Loucy (cell line): ENCODE data around the gene SIPA1.

Experiments
- H2AFZ ChIP-seq: fragments of 200-600 bp; sonication (generic); 2 replicates; pipeline ENCODE4 v1.6.0; 2016; ENCODE audit warnings: antibody characterized with exemption, mild to moderate bottlenecking, low read length, moderate library complexity
- H3F3A ChIP-seq: fragments of 200-600 bp; 2 replicates; pipeline ENCODE4 v1.6.0; 2016; ENCODE audit warnings: antibody characterized with exemption, low read depth, mild to moderate bottlenecking
- H3K27me3 ChIP-seq: fragments of 200-600 bp; sonication (generic); 2 replicates; pipeline ENCODE4 v1.6.1; 2014; ENCODE audit warnings: low read length, mild to moderate bottlenecking; ENCODE audit not compliant: insufficient read depth, poor library complexity, severe bottlenecking
- H3K36me3 ChIP-seq: fragments of 200-600 bp; sonication (generic); 2 replicates; pipeline ENCODE4 v1.6.1; 2016; ENCODE audit warnings: low read length; ENCODE audit not compliant: insufficient read depth
- H3K4me1 ChIP-seq: fragments of 200-600 bp; sonication (generic); 2 replicates; pipeline ENCODE4 v1.5.1; 2014; ENCODE audit warnings: low read length, mild to moderate bottlenecking; ENCODE audit not compliant: insufficient read depth, poor library complexity, severe bottlenecking
- H3K4me2 ChIP-seq: fragments of 200-600 bp; sonication (generic); 2 replicates; pipeline ENCODE4 v1.6.0; 2014; ENCODE audit warnings: antibody characterized with exemption, low read length, low read depth, mild to moderate bottlenecking; ENCODE audit not compliant: poor library complexity, severe bottlenecking
- H3K4me3 ChIP-seq: fragments of 200-600 bp; sonication (generic); 2 replicates; pipeline ENCODE4 v1.5.1; 2014; ENCODE audit warnings: low read length, mild to moderate bottlenecking, mixed read lengths; ENCODE audit not compliant: poor library complexity, severe bottlenecking
- H3K79me2 ChIP-seq: fragments of 200-600 bp; sonication (generic); 2 replicates; pipeline ENCODE4 v1.6.1; 2014; ENCODE audit warnings: low read length; ENCODE audit not compliant: insufficient read depth
- H3K9ac ChIP-seq: fragments of 200-600 bp; sonication (generic); 2 replicates; pipeline ENCODE4 v1.6.0; 2014; ENCODE audit warnings: mild to moderate bottlenecking, low read depth, low read length, moderate library complexity; ENCODE audit not compliant: poor library complexity, severe bottlenecking
- H3K9me2 ChIP-seq: fragments of 200-600 bp; sonication (generic); replicated peaks from 2 replicates; pipeline ENCODE4 v1.6.1; 2016; ENCODE audit warnings: low read depth, low read length, mixed read lengths
- H3K9me3 ChIP-seq: fragments of 200-600 bp; sonication (generic); 2 replicates; pipeline ENCODE4 v1.6.1; 2014; ENCODE audit warnings: mild to moderate bottlenecking, antibody characterized with exemption, low read length, low read depth; ENCODE audit not compliant: insufficient read depth
- H4K20me1 ChIP-seq: fragments of 200-600 bp; sonication (generic); 2 replicates; pipeline ENCODE4 v1.6.0; 2014; ENCODE audit warnings: antibody characterized with exemption, low read length, mild to moderate bottlenecking; ENCODE audit not compliant: insufficient read depth, poor library complexity, severe bottlenecking
- EZH2phosphoT487 ChIP-seq: fragments of 200-600 bp; IDR thresholded peaks from 2 replicates; pipeline ENCODE4 v1.6.1; 2018; ENCODE audit warnings: antibody characterized with exemption, mild to moderate bottlenecking, moderate library complexity, borderline replicate concordance
- TF ChIP-seq, protein P1 (sequence below): fragments of 200-600 bp; sonication (generic); conservative IDR thresholded peaks from 2 replicates; pipeline ENCODE4 v1.5.1; 2014; ENCODE audit warnings: mild to moderate bottlenecking, antibody characterized with exemption, low read length

SIPA1 gene

DNA sequence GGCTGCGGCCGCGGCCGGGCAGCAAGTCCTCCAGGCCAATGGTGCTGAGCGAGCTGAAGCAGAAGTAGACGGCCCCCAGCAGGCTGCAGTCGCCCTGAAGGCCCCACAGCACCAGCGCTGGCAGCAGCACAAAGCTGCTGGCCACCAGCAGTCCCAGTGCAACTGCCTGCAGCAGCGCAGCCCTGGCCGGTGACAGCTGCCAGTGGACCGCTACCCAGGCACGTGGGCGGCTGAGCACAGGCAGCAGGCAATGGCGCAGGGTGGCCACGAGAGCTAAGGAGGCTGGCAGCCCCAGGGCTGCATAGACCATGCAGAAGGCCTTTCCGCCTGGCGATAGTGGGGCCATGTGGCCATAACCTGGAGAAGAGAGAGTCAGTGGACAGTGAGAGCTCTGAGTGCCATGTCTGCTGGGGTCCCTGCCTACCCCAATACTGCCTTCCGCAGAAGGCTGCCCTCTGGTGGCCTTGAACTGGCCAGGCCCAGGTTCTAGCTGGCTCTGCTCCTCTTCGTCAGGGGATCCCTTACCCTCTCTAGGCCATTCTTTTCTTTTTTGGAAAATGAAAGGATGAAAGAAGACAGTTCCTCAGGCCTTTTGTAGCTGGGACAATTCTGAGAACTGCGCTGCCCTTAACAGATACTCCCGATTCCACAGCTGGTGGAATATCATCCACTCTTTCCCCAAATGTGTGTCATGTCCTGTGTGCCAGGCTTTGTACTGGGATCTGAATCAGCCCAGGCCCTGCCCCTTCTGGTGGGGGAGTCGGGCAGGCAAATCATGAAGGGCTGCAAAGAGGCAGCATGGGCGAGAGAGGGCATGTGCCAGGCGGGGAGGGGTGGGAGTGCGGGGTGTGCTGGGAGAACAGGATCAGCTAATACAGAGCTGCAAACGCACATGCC, 44.1 kb upstream of the SIPA1 start:
- Histone ChIP-seq H3K79me2 (no peaks in the 10 kb centered on the region), H3K9ac (no peak overlapping the region), H3K36me3 (peaks cover 6% of the 10 kb centered on the region; the same call in 1 of the 2 replicates), H3K4me2 (no peak overlapping the region), H3K27me3 (no peaks in the 10 kb centered on the region), H3K9me3 (no peaks in the 10 kb centered on the region), H3K9me2 (no peaks in the 10 kb centered on the region), H3F3A (no peaks in the 10 kb centered on the region), H3K4me3 (no peak overlapping the region), H3K4me1 (peaks cover 10% of the 10 kb centered on the region), H2AFZ (no peak overlapping the region), H4K20me1 (peaks cover 2% of the 10 kb centered on the region)
- TF ChIP-seq, protein P1, sequence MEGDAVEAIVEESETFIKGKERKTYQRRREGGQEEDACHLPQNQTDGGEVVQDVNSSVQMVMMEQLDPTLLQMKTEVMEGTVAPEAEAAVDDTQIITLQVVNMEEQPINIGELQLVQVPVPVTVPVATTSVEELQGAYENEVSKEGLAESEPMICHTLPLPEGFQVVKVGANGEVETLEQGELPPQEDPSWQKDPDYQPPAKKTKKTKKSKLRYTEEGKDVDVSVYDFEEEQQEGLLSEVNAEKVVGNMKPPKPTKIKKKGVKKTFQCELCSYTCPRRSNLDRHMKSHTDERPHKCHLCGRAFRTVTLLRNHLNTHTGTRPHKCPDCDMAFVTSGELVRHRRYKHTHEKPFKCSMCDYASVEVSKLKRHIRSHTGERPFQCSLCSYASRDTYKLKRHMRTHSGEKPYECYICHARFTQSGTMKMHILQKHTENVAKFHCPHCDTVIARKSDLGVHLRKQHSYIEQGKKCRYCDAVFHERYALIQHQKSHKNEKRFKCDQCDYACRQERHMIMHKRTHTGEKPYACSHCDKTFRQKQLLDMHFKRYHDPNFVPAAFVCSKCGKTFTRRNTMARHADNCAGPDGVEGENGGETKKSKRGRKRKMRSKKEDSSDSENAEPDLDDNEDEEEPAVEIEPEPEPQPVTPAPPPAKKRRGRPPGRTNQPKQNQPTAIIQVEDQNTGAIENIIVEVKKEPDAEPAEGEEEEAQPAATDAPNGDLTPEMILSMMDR, result peak; percentile 73
- no peak for TF ChIP-seq EZH2phosphoT487

DNA sequence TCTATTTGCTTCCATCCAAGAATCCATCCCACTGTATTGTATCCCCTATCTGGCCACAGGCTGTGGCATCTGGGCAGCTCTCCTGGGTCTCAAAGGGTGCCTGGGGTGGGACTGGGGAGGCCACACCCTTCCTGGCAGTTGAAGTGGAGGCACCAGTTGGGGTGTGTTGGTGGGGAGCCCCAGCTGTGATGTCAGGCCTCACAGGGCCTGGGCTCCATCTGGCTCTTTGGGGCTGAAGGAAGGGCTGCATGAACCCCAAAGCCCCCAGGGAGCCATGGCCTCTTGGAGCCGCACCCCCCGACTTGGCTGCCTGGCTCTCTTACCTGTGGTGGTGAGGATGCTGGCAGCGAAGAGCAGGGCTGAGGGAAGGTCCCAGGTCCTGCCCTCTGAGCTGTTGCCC, 42.8 kb upstream of the SIPA1 start:
- H3K79me2 ChIP-seq, result no peaks in the 10 kb centered on the region
- no peaks in the 10 kb centered on the region for H3K27me3 ChIP-seq
- no peak overlapping the region for H3K9ac ChIP-seq
- peaks cover 6% of the 10 kb centered on the region; the same call in 1 of the 2 replicates for H3K36me3 ChIP-seq
- H3K4me2 ChIP-seq, result no peak overlapping the region
- H3K4me3 ChIP-seq, result no peak overlapping the region
- TF ChIP-seq, protein P1, result no peak
- no peak for TF ChIP-seq EZH2phosphoT487
- H4K20me1 ChIP-seq, result no peaks in the 10 kb centered on the region
- H3K9me3 ChIP-seq, result no peaks in the 10 kb centered on the region
- no peaks in the 10 kb centered on the region for H3K4me1 ChIP-seq
- H3K9me2 ChIP-seq, result no peaks in the 10 kb centered on the region
- no peak overlapping the region for H2AFZ ChIP-seq
- no peaks in the 10 kb centered on the region for H3F3A ChIP-seq

DNA sequence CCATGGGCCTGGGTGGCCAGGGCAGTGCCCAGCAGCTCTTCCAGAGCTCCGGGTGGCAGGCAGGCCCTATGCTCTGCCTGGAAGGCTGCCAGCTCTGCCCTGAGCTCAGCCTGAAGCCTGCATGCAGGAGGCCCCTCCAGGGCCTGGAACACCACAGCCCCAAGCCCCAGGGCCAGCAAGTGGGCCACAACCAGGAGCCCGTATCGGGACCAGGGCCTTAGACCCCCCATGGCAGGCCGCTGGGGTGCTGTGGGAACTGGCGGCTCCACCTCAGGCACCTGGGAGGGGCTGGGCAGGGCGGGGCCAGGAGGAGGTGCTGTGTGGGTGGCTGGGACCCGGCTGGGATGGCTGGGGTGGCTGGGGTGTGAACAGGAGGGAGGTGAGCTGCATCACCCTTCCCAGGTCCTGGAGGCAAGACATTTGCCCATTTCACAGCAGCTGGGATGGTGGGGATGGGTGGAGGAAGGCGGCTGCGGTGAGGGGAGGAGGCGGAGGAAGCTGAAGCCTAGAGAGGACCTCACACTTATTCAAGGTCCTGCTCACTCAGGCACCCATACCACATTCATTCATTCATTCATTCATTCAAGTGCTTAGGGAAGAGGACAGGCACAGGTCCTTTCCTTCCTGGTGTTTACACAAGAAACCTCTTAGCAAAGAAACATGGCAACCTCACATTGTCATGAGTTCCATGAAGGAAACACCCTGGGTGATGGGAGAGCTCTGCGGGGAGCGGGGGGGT, 42.2 kb upstream of the SIPA1 start, which contains the start of gene KCNK7:
Gene KCNK7, minus strand, starts transcription at position 258 of the 739 bp plus-strand sequence. Its CDS starts 28 bp downstream, at position 230.
- H3K36me3 ChIP-seq, result peaks cover 6% of the 10 kb centered on the region; the same call in 1 of the 2 replicates
- no peak within 1 kb of the TSS for H3K9ac ChIP-seq
- TF ChIP-seq, protein P1, result no peak
- no peak for TF ChIP-seq EZH2phosphoT487

More for the DNA sequence above, 42.2 kb upstream of the SIPA1 start, which contains the start of gene KCNK7:
- no peaks in the 10 kb centered on the region for H4K20me1 ChIP-seq
- no peaks in the 10 kb centered on the region for H3K27me3 ChIP-seq
- no peaks in the 10 kb centered on the region for H3K79me2 ChIP-seq
- no peaks in the 10 kb centered on the region for H3K9me2 ChIP-seq
- H3K4me1 ChIP-seq, result no peaks in the 10 kb centered on the region
- no peak within 1 kb of the TSS for H3K4me2 ChIP-seq
- H3K9me3 ChIP-seq, result no peaks in the 10 kb centered on the region
- H3F3A ChIP-seq, result no peaks in the 10 kb centered on the region
- H3K4me3 ChIP-seq, result no peak within 1 kb of the TSS
- H2AFZ ChIP-seq, result no peak within 1 kb of the TSS
